Umbilical cord (tissue), 2 donors: Measurements from ENCODE around the gene PGAM5. TPM values are rescaled to one million over a fixed set of nuclear protein-coding genes. Genes with fewer than 3 reads are reported as not detected.

Source experiments
- DNase-seq: peaks from one replicate; pipeline ENCODE4 v3.0.0-alpha.2; 2015; ENCODE audit warnings: low spot score
- total RNA-seq: library from RNA; depleted of rRNA; stranded (reverse); fragments of >200 nt; gene quantifications from one replicate; pipeline ENCODE4 v1.2.3, GENCODE V29; 2014; ENCODE audit warnings: low replicate concordance; ENCODE audit not compliant: insufficient read depth

PGAM5 gene
- total RNA-seq, 1 donor from 2014 or later: 23.4 TPM

- no peak for DNase-seq
Observed at GRCh38 chr12:132719141-132719953, 8.7 kb downstream of the PGAM5 start.

DNA sequence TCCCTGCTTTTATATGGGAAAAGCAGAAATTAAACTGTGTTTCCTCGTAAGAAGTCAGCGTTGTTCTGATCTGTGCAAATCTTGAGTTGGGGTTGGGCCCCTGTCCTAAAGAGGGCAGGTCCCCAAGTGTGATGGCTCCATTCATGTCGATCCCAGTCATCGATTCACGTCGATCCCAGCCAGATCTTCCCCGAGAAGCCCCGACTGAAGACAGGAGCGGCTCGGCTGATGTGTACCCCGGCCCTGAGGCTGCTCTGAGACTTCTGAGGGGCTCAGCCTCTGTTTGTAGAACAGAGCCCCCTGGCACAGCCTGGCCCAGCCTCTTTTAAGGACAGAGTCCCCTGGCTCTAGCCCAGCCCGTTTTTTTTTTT, 9.3 kb downstream of the PGAM5 start:
- DNase-seq: no peak

GRCh38 chr12:132720606-132721345, 10.1 kb downstream of the PGAM5 start:
- DNase-seq: no peak

DNA sequence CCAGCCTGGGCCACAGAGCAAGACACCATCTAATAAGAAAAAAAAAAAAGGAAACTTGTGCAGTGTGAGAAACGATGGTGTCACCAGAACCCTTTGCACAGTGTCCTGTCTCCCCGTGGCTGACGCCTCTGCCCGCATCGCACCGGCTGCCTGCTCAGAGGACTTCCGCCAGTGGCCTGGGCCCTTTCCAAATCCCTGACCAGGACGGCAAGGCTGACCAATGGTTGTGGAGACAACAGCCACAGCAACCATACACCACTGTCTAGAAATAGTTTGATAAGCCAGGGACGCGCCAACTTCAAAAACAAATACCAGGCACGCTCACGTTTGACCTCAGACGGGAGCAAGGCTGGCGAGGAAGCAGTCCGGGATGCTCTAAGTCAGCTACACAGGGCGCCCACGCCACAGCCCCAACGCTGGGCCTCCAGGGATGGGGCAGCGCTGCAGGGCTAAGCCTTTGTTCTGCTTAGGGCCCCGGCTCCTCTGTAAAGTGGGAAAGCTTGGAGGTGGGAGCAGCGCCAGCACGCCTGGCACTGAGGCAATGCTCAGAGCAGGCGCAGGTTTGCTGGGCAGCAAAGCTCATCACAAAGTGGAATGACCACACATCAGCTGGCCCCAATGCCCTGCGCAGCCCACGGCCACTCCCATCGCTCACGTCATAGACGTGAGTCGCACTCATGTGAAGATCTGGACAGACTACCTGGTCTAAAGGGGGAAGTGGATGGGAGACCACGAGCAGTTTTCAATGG, 12.5 kb downstream of the PGAM5 start:
- DNase-seq: no peak

DNA sequence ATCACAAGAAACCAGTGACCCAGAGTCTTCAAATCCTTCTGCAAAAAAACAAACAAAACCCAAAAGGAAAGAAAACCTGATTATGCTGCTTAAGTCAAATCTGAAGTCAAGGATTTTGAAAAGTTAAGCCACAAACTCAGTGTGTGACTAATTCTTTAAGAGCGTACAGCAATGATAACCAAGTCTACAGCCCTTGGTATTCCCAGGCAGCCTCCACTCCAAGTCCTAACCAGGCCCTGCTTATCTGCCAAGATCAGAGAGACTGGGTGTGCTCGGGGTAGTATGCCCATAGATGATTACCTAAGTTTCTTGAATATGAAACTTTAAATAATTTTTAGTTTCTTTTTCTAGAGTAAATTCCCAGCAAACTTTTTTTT, 13.1 kb downstream of the PGAM5 start:
- DNase-seq: no peak

DNA sequence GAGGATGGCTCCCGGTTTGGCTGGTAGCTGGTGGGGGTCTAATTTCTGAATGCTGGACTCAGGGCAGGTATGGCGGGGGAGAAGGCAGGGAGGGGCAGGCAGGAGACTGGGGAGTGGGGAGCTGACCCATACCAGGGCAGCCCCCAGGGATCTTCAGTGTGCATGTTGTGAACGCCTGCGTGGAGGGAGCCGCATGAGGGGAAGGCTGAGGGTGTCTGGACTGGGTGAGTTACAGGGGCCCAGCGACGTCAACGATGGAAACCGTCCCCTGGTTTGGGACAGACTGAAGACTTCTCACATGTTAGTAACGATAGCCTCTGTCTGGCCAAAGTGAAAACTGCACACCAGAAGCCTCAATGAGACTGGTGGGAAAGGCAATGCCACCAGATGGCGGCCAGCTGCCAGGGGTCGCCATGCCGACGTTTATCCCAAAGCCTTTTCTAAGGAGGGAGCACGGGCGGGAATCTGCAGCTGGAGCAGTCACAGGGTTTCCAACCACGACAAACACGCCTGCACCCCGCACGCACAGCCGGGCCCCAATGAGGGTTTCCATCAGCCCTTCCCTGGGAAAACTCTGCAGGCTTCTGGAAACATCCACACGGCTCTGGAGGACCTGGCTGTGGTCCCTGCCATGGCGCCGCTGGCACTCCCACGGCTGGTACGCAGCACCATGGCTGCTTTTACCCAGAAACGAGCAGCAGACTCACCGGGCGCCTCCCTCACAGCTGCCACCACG, 14.0 kb downstream of the PGAM5 start:
- no peak for DNase-seq

DNA sequence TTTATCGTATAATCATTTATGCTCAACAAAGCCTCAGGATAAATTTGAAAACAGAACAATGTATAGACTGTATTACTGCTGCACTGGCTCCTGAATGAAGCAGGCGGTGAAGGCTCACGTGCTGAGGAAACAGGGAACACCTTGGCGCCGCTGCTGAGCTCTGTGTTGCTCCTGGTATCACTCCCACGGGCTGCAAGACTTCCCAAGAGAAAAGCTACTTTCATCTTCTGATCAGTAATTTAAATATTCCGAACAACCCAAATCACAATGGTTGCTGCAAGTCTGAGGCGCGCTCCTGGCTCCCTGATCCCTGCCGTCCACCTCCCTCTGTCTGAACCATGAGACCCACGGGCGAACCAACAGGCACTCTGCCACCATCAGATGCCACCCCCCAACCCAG, 15.7 kb downstream of the PGAM5 start:
- no peak for DNase-seq

- no peak for DNase-seq
Observed at GRCh38 chr12:132727091-132727794, 16.6 kb downstream of the PGAM5 start.

- DNase-seq: no peak
Observed at GRCh38 chr12:132728502-132728901, 17.9 kb downstream of the PGAM5 start.

DNA sequence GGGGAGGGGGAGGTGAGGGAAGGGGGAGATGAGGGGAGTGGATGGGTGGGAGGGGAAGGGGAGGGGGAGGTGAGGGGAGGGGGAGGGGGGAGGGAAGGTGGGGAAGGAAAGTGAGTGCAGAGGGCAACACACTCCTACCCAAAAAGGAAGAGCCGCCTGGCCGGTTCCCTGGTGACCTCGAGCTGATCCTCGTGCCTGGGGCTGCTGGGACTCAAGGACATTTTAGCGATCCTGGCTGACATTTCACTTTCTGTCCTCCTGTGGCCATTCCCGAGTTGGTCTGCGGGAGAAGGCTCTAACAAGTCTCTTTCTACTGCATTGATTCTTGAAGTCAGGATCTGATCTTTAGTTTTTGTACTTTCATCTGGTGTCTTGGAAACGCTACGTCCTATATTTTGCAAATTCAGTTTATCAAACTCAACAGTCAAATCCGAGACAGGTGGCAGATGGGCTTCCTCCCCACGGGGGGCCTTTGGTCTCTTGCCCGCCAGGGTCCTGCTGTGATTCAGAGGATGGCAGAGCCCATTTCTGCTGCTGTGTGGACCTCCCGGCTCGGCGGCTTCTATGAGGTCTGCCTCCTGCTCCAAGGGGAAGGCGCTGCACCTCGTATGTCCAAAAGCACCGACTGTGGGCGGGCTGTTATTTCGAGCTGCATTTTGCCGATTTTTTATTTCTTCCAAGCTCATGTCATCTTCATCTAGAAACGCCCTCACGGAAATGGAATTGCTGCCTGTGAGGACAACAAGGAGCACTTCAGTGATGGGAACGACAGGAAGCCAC, 19.1 kb downstream of the PGAM5 start:
- DNase-seq: no peak

GRCh38 chr12:132730353-132730752, 19.7 kb downstream of the PGAM5 start:
- no peak for DNase-seq

- DNase-seq: no peak
Observed at GRCh38 chr12:132731574-132731973, 20.9 kb downstream of the PGAM5 start.

DNA sequence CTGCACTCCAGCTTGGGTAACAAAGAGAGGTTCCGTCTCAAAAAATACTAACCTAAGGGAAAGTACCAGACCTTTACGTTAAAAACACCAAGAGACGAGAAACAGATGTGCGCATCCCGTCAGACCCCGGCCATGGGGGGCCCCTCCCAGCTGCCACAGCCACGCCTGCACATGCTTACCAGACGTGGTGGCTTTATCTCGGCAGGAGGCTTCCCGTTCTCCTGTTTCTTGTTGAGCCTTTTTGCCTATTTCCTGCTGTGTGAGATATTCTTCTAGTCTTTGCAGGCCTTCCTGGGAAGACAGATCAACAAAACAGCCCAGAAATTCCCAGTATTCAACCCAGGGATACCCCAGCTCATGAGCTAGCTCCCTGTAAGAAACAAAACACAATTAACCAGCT, 23.6 kb downstream of the PGAM5 start:
- DNase-seq: no peak

GRCh38 chr12:132735496-132735895, 24.9 kb downstream of the PGAM5 start:
- no peak for DNase-seq

DNA sequence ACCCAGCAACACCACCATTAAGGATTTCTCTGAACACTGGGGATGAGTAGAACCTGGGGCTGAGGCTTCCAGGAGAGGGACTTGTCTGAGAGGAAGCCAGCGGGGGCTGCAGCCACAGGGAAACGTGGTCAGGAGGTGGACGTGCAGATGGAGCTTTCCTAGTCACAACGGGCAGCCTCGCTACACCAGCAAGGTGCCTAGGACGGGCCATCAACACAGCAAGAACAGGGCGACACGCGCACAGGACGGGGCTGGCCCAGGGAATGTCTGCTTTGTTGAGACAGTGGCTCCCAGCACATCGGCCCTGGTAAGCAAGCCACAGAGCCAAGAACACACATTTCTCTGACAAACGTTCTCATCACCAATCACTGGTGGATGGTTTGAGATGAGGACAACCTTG, 25.7 kb downstream of the PGAM5 start:
- no peak for DNase-seq

- DNase-seq: no peak
Observed at GRCh38 chr12:132736913-132737312, 26.3 kb downstream of the PGAM5 start.

- DNase-seq: no peak
Observed at GRCh38 chr12:132739600-132740312, 29.1 kb downstream of the PGAM5 start.

DNA sequence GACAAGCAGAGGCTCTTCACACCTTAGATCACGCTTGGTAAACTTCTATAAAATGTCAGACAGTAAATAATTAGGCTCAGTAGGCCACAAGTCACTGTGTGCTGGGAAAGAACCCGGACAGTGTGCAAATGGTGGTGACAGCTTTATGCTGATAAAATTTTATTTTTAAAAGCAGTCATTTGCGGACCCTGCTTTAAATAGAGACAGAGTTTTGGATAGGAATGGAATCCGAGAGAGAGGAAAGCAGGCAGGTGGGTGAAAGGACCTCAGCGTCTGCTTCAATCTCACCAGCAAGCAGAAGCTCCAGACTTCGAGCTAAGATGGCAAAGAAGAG, 29.6 kb downstream of the PGAM5 start:
- no peak for DNase-seq

DNA sequence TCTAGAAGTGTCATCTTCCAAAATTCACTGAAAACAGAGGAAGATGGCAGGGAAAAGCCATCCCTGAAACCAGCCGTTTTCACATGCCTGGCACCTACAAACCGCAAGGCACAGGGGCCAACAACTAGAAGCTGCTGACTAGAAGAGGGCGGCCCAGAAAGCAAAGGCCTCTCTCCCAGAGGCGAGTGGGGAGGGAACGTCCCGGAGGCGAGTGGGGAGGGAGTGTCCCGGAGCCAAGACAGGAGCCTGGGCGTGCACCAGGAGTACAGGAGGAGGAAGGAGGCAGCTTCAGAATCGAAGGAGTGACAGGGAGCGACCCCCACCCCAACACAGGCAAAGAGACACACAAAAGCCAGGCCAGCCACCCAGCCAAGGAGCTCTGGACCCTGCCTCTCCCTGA, 30.0 kb downstream of the PGAM5 start:
- DNase-seq: no peak

- DNase-seq: no peak
Observed at GRCh38 chr12:132741620-132742019, 31.0 kb downstream of the PGAM5 start.
